Measurements from ENCODE around the gene TJAP1. TPM values are rescaled to one million over a fixed set of nuclear protein-coding genes. Genes with fewer than 3 reads are reported as not detected.

TJAP1 gene
- total and polyA plus RNA-seq, 8 donors, result 12.9 to 44.5 (median 17.3) TPM

DNA sequence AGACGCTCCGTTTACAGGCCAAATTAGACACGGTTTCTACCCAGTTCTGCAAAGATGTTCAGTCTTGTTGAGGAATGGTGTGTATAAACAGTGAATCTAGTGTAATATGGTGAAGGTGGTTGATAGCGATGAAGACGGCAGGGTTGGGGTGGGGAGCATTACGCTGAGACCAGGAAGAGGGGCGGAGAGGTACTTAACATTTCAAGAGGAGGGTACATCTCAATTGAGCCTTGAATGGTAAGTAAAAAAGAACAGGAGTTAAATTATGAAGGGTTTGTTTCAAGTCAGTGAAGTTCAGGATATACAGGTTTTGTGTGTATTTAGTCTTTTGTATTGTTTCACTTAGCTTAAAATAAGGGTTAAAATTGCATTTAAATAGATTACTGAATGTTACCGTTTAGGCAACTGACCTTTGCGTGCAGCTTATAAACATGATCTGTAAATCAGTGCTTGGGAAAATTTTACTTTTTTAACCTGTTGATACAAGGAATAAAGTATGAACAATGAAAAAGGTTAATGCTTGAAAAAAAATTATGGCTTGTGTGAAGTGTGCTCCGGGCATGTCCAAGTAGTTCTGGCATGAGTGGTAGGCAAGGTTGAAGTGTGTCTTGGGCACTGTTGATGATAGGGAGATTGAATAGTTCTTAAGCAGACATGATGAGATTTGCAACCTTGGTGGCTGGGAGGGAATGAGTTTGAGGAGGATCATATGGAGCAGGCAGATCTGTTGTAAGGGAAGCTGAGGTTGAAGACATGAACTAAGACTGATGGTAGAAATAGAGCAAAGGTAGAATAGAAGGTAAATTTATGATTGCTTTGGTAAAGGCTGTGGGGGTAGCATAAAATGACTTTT, 40.4 kb downstream of the TJAP1 start:
- no peak for DNase-seq
- ATAC-seq, result no peak
- peaks cover 19 to 31% (median 24%) of the 10 kb centered on the region in 3 donors for H3K4me1 ChIP-seq
- H3K36me3 ChIP-seq, result peaks cover 0 to 55% (median 42%) of the 10 kb centered on the region in 3 donors
- H3K4me3 ChIP-seq, result peak overlapping the region; percentile 78 to 97 (median 86)
- no peaks in the 10 kb centered on the region for H3K9me3 ChIP-seq
- H3K27ac ChIP-seq, result no peak overlapping the region
- TF ChIP-seq, protein P1, sequence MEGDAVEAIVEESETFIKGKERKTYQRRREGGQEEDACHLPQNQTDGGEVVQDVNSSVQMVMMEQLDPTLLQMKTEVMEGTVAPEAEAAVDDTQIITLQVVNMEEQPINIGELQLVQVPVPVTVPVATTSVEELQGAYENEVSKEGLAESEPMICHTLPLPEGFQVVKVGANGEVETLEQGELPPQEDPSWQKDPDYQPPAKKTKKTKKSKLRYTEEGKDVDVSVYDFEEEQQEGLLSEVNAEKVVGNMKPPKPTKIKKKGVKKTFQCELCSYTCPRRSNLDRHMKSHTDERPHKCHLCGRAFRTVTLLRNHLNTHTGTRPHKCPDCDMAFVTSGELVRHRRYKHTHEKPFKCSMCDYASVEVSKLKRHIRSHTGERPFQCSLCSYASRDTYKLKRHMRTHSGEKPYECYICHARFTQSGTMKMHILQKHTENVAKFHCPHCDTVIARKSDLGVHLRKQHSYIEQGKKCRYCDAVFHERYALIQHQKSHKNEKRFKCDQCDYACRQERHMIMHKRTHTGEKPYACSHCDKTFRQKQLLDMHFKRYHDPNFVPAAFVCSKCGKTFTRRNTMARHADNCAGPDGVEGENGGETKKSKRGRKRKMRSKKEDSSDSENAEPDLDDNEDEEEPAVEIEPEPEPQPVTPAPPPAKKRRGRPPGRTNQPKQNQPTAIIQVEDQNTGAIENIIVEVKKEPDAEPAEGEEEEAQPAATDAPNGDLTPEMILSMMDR (IDR thresholded peaks at IDR 0.05), result no peak
- 2 to 3% methylated on average over 10 of the region's 10 CpGs for WGBS, 2 donors
- H3K27me3 ChIP-seq, result no peaks in the 10 kb centered on the region
- FAIRE-seq, result no peak
- intact Hi-C loops (cut with DNase I), result no loop called here

DNA sequence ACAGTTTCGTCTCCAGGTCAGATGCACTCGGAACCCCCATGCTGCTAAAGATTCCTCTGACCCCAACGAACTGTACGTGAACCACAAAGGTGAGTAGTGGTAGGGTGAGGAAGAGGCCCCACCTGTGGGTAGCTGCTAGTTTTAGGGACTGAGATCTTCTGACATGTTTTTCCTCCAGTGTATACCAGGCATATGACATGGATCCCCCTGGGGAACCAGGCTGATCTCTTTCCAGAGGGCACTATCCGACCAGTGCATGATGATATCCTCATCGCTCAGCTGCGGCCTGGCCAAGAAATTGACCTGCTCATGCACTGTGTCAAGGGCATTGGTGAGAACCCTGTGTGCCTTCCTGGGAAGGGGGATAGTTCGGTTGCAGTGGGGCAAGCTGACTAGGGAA, 42.7 kb downstream of the TJAP1 start:
- FAIRE-seq, result no peak
- no peak for DNase-seq
- Histone ChIP-seq H3K27me3 (no peaks in the 10 kb centered on the region), H3K4me1 (peaks cover 15 to 23% (median 19%) of the 10 kb centered on the region in 3 donors), H3K9me3 (no peaks in the 10 kb centered on the region), H3K36me3 (peaks cover 0 to 57% (median 33%) of the 10 kb centered on the region in 3 donors), H3K4me3 (no peak overlapping the region), H3K27ac (no peak overlapping the region)
- WGBS, 2 donors, result 85 to 89% methylated on average over 8 of the region's 8 CpGs
- intact Hi-C loops (cut with DNase I), result no loop called here
- ATAC-seq, result no peak
- TF ChIP-seq, protein P1 (IDR thresholded peaks at IDR 0.05), result no peak

GRCh38 chr6:43521836-43522235, 44.5 kb downstream of the TJAP1 start:
- TF ChIP-seq, protein P1 (IDR thresholded peaks at IDR 0.05), result no peak
- H3K9me3 ChIP-seq, result no peaks in the 10 kb centered on the region
- intact Hi-C loops (cut with DNase I), result no loop called here
- DNase-seq, result no peak
- no peak for FAIRE-seq
- no peak overlapping the region for H3K27ac ChIP-seq
- H3K4me1 ChIP-seq, result peaks cover 10 to 15% (median 12%) of the 10 kb centered on the region in 3 donors
- ATAC-seq, result no peak
- H3K4me3 ChIP-seq, result no peak overlapping the region
- no peaks in the 10 kb centered on the region for H3K27me3 ChIP-seq
- peaks cover 0 to 70% (median 41%) of the 10 kb centered on the region in 3 donors for H3K36me3 ChIP-seq
- 60 to 78% methylated on average over 2 of the region's 2 CpGs for WGBS, 2 donors

- DNase-seq, result no peak
- intact Hi-C loops (cut with DNase I), result no loop called here
- Histone ChIP-seq H3K4me3 (no peak overlapping the region), H3K27ac (no peak overlapping the region), H3K27me3 (no peaks in the 10 kb centered on the region), H3K9me3 (no peaks in the 10 kb centered on the region), H3K36me3 (peaks cover 0 to 78% (median 44%) of the 10 kb centered on the region in 3 donors), H3K4me1 (peaks cover 10 to 12% (median 10%) of the 10 kb centered on the region in 3 donors)
- TF ChIP-seq, protein P1 (IDR thresholded peaks at IDR 0.05), result no peak
- 89% methylated on average over 8 of the region's 8 CpGs for WGBS, 2 donors
- no peak for ATAC-seq
- FAIRE-seq, result no peak
These were observed 45.3 kb downstream of the TJAP1 start for GRCh38 chr6:43522547-43523261.

Data from pancreas (tissue), 10 donors.